IMR-90 (cell line): Measurements from ENCODE around the gene MINDY2. TPM values are rescaled to one million over a fixed set of nuclear protein-coding genes. Genes with fewer than 3 reads are reported as not detected.

ENCODE experiments used
- ATAC-seq: fragments of 200-7000 bp; cut with Tn5 transposase; 2 replicates; pipeline ENCODE4 v1.9.1; 2020; ENCODE audit warnings: low read depth, mild to moderate bottlenecking, moderate library complexity
- BruUV-seq: library from RNA; stranded (reverse); fragments of 400-500 nt; replicated peaks from 2 replicates; lab custom pipeline; 2021; lab: Mats Ljungman, UMichigan
- CTCF ChIA-PET: fragments of 300-600 bp; formaldehyde crosslinking; extraction: SDS; loops from one replicate; lab custom pipeline; 2021; ENCODE audit warnings: antibody characterized with exemption; lab: Yijun Ruan, JAX
- POLR2A ChIA-PET: fragments of 300-600 bp; sonication (Branson Sonifier 250); formaldehyde crosslinking; loops from one replicate; lab custom pipeline; 2022; ENCODE audit warnings: antibody characterized with exemption; ENCODE audit not compliant: unreplicated experiment; lab: Charles Lee
- DNase-seq: peaks from one replicate; pipeline ENCODE4 v3.0.0; 2013
- H2AFZ ChIP-seq: replicated peaks from 2 replicates; pipeline ENCODE3; 2013; ENCODE audit warnings: low read length, mild to moderate bottlenecking; ENCODE audit not compliant: poor library complexity
- H2AK5ac ChIP-seq: 2 replicates; pipeline ENCODE4 v1.6.1; 2013; ENCODE audit warnings: low read depth, low read length, inconsistent platforms
- H2AK9ac ChIP-seq: replicated peaks from 2 replicates; pipeline ENCODE3; 2013; ENCODE audit warnings: mild to moderate bottlenecking, low read depth, low read length, moderate library complexity; ENCODE audit not compliant: poor library complexity
- H2BK120ac ChIP-seq: 2 replicates; pipeline ENCODE4 v1.6.1; 2013; ENCODE audit warnings: low read depth, low read length, inconsistent platforms
- H2BK15ac ChIP-seq: 3 replicates; pipeline ENCODE4 v1.6.1; 2013; ENCODE audit warnings: low read depth, low read length, inconsistent platforms
- H2BK20ac ChIP-seq: 2 replicates; pipeline ENCODE4 v1.6.1; 2013; ENCODE audit warnings: low read depth, mild to moderate bottlenecking, inconsistent platforms, low read length, moderate library complexity
- H2BK5ac ChIP-seq: 2 replicates; pipeline ENCODE4 v1.6.1; 2013; ENCODE audit warnings: mild to moderate bottlenecking, low read depth, low read length, inconsistent platforms; ENCODE audit not compliant: poor library complexity, severe bottlenecking
- H3K14ac ChIP-seq: replicated peaks from 2 replicates; pipeline ENCODE4 v1.6.1; 2013; ENCODE audit warnings: low read depth, low read length, inconsistent platforms
- H3K18ac ChIP-seq: 2 replicates; pipeline ENCODE4 v1.6.1; 2013; ENCODE audit warnings: low read depth, low read length, control low read depth
- H3K23ac ChIP-seq: 2 replicates; pipeline ENCODE4 v1.6.1; 2013; ENCODE audit warnings: low read depth, low read length, inconsistent platforms
- H3K27ac ChIP-seq: 2 replicates; pipeline ENCODE4 v1.5.1; 2013; ENCODE audit warnings: mild to moderate bottlenecking, control low read depth, low read length; ENCODE audit not compliant: insufficient read depth
- H3K27me3 ChIP-seq: 2 replicates; pipeline ENCODE4 v1.6.1; 2013; ENCODE audit warnings: low read length; ENCODE audit not compliant: control insufficient read depth, insufficient read depth
- H3K36me3 ChIP-seq: 2 replicates; pipeline ENCODE4 v1.6.1; 2013; ENCODE audit warnings: low read length, mixed read lengths; ENCODE audit not compliant: control insufficient read depth, insufficient read depth
- H3K4ac ChIP-seq: 2 replicates; pipeline ENCODE4 v1.6.1; 2013; ENCODE audit warnings: low read depth, low read length, inconsistent platforms
- H3K4me1 ChIP-seq: 2 replicates; pipeline ENCODE4 v1.6.1; 2013; ENCODE audit warnings: low read length, mixed read lengths; ENCODE audit not compliant: control insufficient read depth, insufficient read depth
- H3K4me2 ChIP-seq: 2 replicates; pipeline ENCODE4 v1.6.1; 2013; ENCODE audit warnings: low read depth, mild to moderate bottlenecking, control low read depth, low read length, moderate library complexity
- H3K4me3 ChIP-seq: 2 replicates; pipeline ENCODE4 v1.5.1; 2013; ENCODE audit warnings: low read depth, mild to moderate bottlenecking, control low read depth, low read length, moderate library complexity; ENCODE audit not compliant: insufficient read depth
- H3K56ac ChIP-seq: 2 replicates; pipeline ENCODE4 v1.6.1; 2013; ENCODE audit warnings: low read length, inconsistent platforms; ENCODE audit not compliant: insufficient read depth; ENCODE audit errors: extremely low read depth
- H3K79me1 ChIP-seq, 2 experiments: 2 replicates each; pipeline ENCODE4 v1.6.1; 2013; ENCODE audit warnings: low read length in 2 of 2, inconsistent platforms in 1 of 2, low read depth in 1 of 2
- H3K9ac ChIP-seq: 2 replicates; pipeline ENCODE4 v1.6.1; 2013; ENCODE audit warnings: low read depth, low read length, control low read depth
- H3K9me1 ChIP-seq: 2 replicates; pipeline ENCODE4 v1.6.1; 2013; ENCODE audit warnings: low read length, inconsistent platforms; ENCODE audit not compliant: insufficient read depth
- H3K9me3 ChIP-seq: 2 replicates; pipeline ENCODE4 v1.6.1; 2013; ENCODE audit warnings: low read length; ENCODE audit not compliant: control insufficient read depth, insufficient read depth
- H4K20me1 ChIP-seq: 2 replicates; pipeline ENCODE4 v1.6.1; 2013; ENCODE audit warnings: low read length, inconsistent platforms; ENCODE audit not compliant: insufficient read depth
- H4K5ac ChIP-seq: 2 replicates; pipeline ENCODE4 v1.6.1; 2013; ENCODE audit warnings: mild to moderate bottlenecking, low read depth, low read length, control low read depth
- H4K8ac ChIP-seq, 2 experiments: 2 replicates each; pipeline ENCODE4 v1.6.1; 2013; ENCODE audit warnings: low read depth in 2 of 2, low read length in 2 of 2, control low read depth in 1 of 2, inconsistent platforms in 1 of 2
- H4K91ac ChIP-seq: 2 replicates; pipeline ENCODE4 v1.6.1; 2013; ENCODE audit warnings: low read depth, low read length, inconsistent platforms; ENCODE audit not compliant: insufficient read depth
- BHLHE40 ChIP-seq: fragments of 150-350 bp; IDR thresholded peaks from 2 replicates; pipeline ENCODE4 v1.6.1; 2016; ENCODE audit warnings: mild to moderate bottlenecking, low read depth, low read length
- CEBPB ChIP-seq: IDR thresholded peaks from 2 replicates; pipeline ENCODE4 v1.6.1; 2012; ENCODE audit warnings: low read depth, low read length, improper control_type of control experiment
- FOS ChIP-seq: fragments of 150-350 bp; IDR thresholded peaks from 2 replicates; pipeline ENCODE4 v1.6.1; 2016; ENCODE audit warnings: low read depth, low read length
- MAFK ChIP-seq: IDR thresholded peaks from 2 replicates; pipeline ENCODE4 v1.6.1; 2012; ENCODE audit warnings: low read depth, low read length, improper control_type of control experiment
- MAZ ChIP-seq: IDR thresholded peaks from 2 replicates; pipeline ENCODE4 v1.6.1; 2012; ENCODE audit warnings: low read depth, mild to moderate bottlenecking, low read length, improper control_type of control experiment, moderate library complexity, borderline replicate concordance
- NFE2L2 ChIP-seq: fragments of 150-350 bp; IDR thresholded peaks from 2 replicates; pipeline ENCODE4 v1.6.1; 2016; ENCODE audit warnings: low read depth, mild to moderate bottlenecking, low read length
- POLR2A ChIP-seq: IDR thresholded peaks from 2 replicates; pipeline ENCODE4 v1.6.1; 2012; ENCODE audit warnings: mild to moderate bottlenecking, low read depth, low read length
- RAD21 ChIP-seq: IDR thresholded peaks from 2 replicates; pipeline ENCODE4 v1.6.1; 2012; ENCODE audit warnings: low read length, improper control_type of control experiment
- SMC3 ChIP-seq: fragments of 150-350 bp; IDR thresholded peaks from 2 replicates; pipeline ENCODE4 v1.6.1; 2016; ENCODE audit warnings: low read depth, mild to moderate bottlenecking, antibody characterized with exemption, low read length, moderate library complexity
- WGBS, 2 experiments: methylation state at CpG; one replicate each; pipeline versions ENCODE4 v1.1.5 to v1.1.7; 2013; ENCODE audit warnings: missing lambda C conversion rate in 2 of 2; ENCODE audit not compliant: insufficient read length in 1 of 2; ENCODE audit errors: extremely low coverage in 2 of 2; 5-methylcytosine and 5-hydroxymethylcytosine counted together
- dilution Hi-C: fragments of 300-500 bp; cut with HindIII; formaldehyde crosslinking; loops from one replicate; pipeline ENCODE4 v1.14.3; 2018; ENCODE audit warnings: low sequenced_read_pairs; ENCODE audit not compliant: unreplicated experiment
- in situ Hi-C: fragments of 300-500 bp; cut with MboI; formaldehyde crosslinking; loops from 3 replicates; pipeline ENCODE4 v1.14.3; 2019; ENCODE audit warnings: low sequenced_read_pairs, inconsistent platforms, mixed read lengths
- intact Hi-C: fragments of 100-400 bp; cut with micrococcal nuclease; formaldehyde crosslinking; loops from 2 replicates; pipeline ENCODE4 v1.10.0; 2022
- polyA plus RNA-seq, 3 experiments: library from polyadenylated mRNA; depleted of rRNA; stranded (reverse); fragments of >200 nt; gene quantifications; 2 replicates each; pipeline ENCODE4 v1.2.3, GENCODE V29; 2012; ENCODE audit warnings: low replicate concordance in 1 of 3
- total RNA-seq: library from RNA; depleted of rRNA; stranded (reverse); fragments of >200 nt; gene quantifications from 2 replicates; pipeline ENCODE4 v1.2.3, GENCODE V29; 2012
- TF ChIP-seq, protein P1 (sequence below): conservative IDR thresholded peaks from 2 replicates; pipeline ENCODE4 v1.5.1; 2012; ENCODE audit warnings: mild to moderate bottlenecking, low read depth, low read length, improper control_type of control experiment

Gene MINDY2
- total and polyA plus RNA-seq, 2 of the 4 experiments (the other 2 are of a cell fraction), result 4.0 to 9.3 TPM

DNA sequence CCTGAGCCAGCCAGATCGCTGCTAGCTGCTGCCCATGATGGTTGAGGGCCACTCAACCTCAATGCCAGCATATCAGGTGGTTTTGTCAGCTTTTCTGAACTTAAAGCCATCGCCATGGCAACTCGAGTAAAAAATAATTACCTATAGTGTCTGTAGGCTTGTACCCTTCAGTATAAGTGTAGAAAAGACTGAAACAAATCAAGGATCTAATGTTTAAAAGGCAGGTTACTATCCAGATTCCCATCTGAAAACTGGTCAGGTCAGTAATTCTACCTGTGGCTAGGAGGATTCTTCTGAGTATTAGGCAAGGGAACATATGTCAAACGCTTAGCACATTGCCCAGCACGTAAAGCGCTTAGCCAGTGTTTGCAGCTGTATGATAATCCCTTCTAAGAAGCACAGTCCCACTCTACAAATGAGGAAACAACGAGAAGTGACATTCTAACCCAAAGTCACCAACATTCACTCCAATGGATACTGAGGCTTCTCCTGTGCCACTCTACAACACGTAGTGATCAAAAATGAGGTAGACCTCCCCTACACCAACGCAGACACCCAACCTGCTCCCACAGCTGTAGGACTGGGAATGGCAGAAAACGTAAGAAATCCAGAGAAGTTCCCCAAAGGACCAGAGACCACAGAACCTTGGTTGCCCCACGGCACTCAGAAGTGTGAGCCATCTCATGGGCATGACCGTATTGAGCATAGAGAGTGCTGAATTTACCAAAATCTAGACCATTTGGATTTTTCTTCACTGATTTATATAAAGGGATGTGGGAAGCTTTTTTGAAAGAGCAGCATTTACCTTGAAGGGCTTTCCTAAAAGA lies 107.1 kb downstream of the MINDY2 start (continued):
- TF ChIP-seq MAFK (no peak), RAD21 (no peak)

DNA sequence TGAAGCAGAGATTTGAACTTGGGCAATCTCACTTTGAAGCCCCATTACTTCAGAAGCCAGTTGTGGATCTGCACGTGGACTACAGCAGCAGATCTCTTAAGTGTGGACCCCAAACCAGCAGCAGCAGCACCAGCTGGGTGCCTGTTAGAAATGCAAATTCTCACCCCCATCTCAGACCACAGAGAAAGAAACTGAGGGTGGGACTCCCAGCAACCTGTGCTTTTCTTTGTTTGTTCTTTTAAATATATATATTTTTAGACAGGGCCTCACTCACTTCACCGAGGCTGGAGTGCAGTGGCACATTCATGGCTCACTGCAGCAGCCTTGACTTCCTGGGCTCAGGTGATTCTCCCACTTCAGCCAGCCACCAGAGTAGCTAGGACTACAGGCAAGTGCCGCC lies 109.2 kb downstream of the MINDY2 start:
- no peak for DNase-seq
- Histone ChIP-seq H3K18ac (no peak overlapping the region), H3K36me3 (peaks cover 54% of the 10 kb centered on the region), H2BK120ac (no peak overlapping the region), H4K8ac (no peak overlapping the region), H3K23ac (no peak overlapping the region), H3K4me1 (no peaks in the 10 kb centered on the region; the same call in 1 of the 2 replicates), H4K5ac (no peak overlapping the region), H3K79me1 (peaks cover 9 to 22% of the 10 kb centered on the region in 2 experiments; a peak in 3 of 4 replicates), H2BK15ac (no peak overlapping the region), H2AK9ac (no peak overlapping the region), H3K4me3 (no peak overlapping the region), H3K4ac (no peak overlapping the region), H2BK5ac (no peak overlapping the region), H3K14ac (no peak overlapping the region), H4K91ac (no peak overlapping the region), H2BK20ac (no peak overlapping the region), H3K4me2 (no peak overlapping the region), H3K9me3 (no peaks in the 10 kb centered on the region), H2AK5ac (no peak overlapping the region), H3K9me1 (no peaks in the 10 kb centered on the region), H2AFZ (no peak overlapping the region), H4K20me1 (no peaks in the 10 kb centered on the region; the same call in 1 of the 2 replicates), H3K56ac (no peak overlapping the region), H3K27ac (no peak overlapping the region), H3K9ac (no peak overlapping the region), H3K27me3 (no peaks in the 10 kb centered on the region)
- in situ Hi-C loops (no loop called here), intact Hi-C loops (no loop called here), dilution Hi-C loops (no loop called here)
- ChIA-PET POLR2A (no interaction called here), CTCF (interaction anchor here (0.6 kb wide), 1 partner anchor 22 kb away, joined by 8 read pairs; no protein-coding TSS in a partner anchor)
- no peak for TF ChIP-seq MAFK
- no peak for TF ChIP-seq FOS
- TF ChIP-seq POLR2A, result no peak
- TF ChIP-seq CEBPB, result no peak
- no peak for TF ChIP-seq NFE2L2
- TF ChIP-seq BHLHE40, result no peak
- TF ChIP-seq MAZ, result no peak
- TF ChIP-seq RAD21, result no peak
- TF ChIP-seq, protein P1, sequence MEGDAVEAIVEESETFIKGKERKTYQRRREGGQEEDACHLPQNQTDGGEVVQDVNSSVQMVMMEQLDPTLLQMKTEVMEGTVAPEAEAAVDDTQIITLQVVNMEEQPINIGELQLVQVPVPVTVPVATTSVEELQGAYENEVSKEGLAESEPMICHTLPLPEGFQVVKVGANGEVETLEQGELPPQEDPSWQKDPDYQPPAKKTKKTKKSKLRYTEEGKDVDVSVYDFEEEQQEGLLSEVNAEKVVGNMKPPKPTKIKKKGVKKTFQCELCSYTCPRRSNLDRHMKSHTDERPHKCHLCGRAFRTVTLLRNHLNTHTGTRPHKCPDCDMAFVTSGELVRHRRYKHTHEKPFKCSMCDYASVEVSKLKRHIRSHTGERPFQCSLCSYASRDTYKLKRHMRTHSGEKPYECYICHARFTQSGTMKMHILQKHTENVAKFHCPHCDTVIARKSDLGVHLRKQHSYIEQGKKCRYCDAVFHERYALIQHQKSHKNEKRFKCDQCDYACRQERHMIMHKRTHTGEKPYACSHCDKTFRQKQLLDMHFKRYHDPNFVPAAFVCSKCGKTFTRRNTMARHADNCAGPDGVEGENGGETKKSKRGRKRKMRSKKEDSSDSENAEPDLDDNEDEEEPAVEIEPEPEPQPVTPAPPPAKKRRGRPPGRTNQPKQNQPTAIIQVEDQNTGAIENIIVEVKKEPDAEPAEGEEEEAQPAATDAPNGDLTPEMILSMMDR, result no peak
- TF ChIP-seq SMC3, result no peak
- ATAC-seq, result no peak
- no TSS peak for BruUV-seq
- WGBS, 2 experiments, result 90% methylated on average over 2 of the region's 3 CpGs; no CpG with 5 or more reads in 1 of the 2 experiments
